ENCODE data around the gene THAP2. TPM values are rescaled to one million over a fixed set of nuclear protein-coding genes. Genes with fewer than 3 reads are reported as not detected.

THAP2 gene
- total RNA-seq, 1 experiment from 2014 or later, result 7.7 TPM

GRCh38 chr12:71645268-71645667 lies 18.8 kb upstream of the THAP2 start:
- TF ChIP-seq, protein P1, sequence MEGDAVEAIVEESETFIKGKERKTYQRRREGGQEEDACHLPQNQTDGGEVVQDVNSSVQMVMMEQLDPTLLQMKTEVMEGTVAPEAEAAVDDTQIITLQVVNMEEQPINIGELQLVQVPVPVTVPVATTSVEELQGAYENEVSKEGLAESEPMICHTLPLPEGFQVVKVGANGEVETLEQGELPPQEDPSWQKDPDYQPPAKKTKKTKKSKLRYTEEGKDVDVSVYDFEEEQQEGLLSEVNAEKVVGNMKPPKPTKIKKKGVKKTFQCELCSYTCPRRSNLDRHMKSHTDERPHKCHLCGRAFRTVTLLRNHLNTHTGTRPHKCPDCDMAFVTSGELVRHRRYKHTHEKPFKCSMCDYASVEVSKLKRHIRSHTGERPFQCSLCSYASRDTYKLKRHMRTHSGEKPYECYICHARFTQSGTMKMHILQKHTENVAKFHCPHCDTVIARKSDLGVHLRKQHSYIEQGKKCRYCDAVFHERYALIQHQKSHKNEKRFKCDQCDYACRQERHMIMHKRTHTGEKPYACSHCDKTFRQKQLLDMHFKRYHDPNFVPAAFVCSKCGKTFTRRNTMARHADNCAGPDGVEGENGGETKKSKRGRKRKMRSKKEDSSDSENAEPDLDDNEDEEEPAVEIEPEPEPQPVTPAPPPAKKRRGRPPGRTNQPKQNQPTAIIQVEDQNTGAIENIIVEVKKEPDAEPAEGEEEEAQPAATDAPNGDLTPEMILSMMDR (conservative IDR thresholded peaks at IDR 0.05; ENCODE audit: low read depth, low read length), result no peak
- TF ChIP-seq EZH2 (IDR thresholded peaks at IDR 0.05; ENCODE audit: borderline replicate concordance, low read depth, low read length, poor library complexity, severe bottlenecking), result no peak
- intact Hi-C loops (cut with micrococcal nuclease; ENCODE audit: unreplicated experiment), result no loop called here
- H3K27ac ChIP-seq (ENCODE audit: low read depth, low read length, poor library complexity, severe bottlenecking), result no peak overlapping the region
- H3K4me3 ChIP-seq (ENCODE audit: low read depth, low read length, poor library complexity, severe bottlenecking), result no peak overlapping the region
- no TSS peak for BruUV-seq (replicated peaks)
- CTCF ChIA-PET, result no interaction called here
- peaks cover 13% of the 10 kb centered on the region for H3K4me1 ChIP-seq (ENCODE audit: insufficient read depth, low read length, poor library complexity, severe bottlenecking)
- H3K27me3 ChIP-seq (replicated peaks; ENCODE audit: insufficient read depth, low read depth, low read length, poor library complexity), result no peaks in the 10 kb centered on the region
- H3K36me3 ChIP-seq (ENCODE audit: insufficient read depth, low read length, poor library complexity, severe bottlenecking), result peaks cover 69% of the 10 kb centered on the region
- POLR2A ChIA-PET (ENCODE audit: low non-redundant PET), result no interaction called here
- no peaks in the 10 kb centered on the region for H3K9me3 ChIP-seq (ENCODE audit: low read depth, low read length, poor library complexity, severe bottlenecking)
- DNase-seq (ENCODE audit: low spot score), result no peak

- BruUV-seq (replicated peaks), result no TSS peak
- POLR2A ChIA-PET (ENCODE audit: low non-redundant PET), result interaction anchor here (0.6 kb wide), 1 partner anchor 324 kb away, joined by 5 read pairs; no protein-coding TSS in a partner anchor
Observed at GRCh38 chr12:71646512-71646911, 17.6 kb upstream of the THAP2 start.

DNA sequence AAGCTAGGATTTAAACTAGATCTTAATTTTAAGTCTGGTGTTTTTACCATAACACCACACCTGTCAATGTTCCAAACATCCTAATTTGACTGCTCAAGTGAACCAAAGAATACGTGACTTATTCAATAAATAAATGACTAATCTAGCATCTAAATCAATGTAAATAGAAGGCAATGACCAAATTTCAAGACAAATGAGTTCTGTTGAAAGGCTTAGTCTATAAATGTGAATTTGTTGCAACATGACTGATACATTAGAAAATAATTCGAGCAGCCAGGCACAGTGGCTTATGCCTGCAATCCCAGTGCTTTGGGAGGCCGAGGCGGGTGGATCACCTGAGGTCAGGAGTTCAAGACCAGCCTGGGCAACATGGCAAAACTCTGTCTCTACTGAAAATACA lies 15.6 kb upstream of the THAP2 start:
- POLR2A ChIA-PET (ENCODE audit: low non-redundant PET), result interaction anchor here (0.6 kb wide), 1 partner anchor 12 kb away, joined by 11 read pairs; no protein-coding TSS in a partner anchor
- H3K36me3 ChIP-seq (ENCODE audit: insufficient read depth, low read length, poor library complexity, severe bottlenecking), result peaks cover 64% of the 10 kb centered on the region

More at GRCh38 chr12:71646512-71646911, 17.6 kb upstream of the THAP2 start:
- Histone ChIP-seq H3K4me3 (ENCODE audit: low read depth, low read length, poor library complexity, severe bottlenecking) (no peak overlapping the region), H3K4me1 (ENCODE audit: insufficient read depth, low read length, poor library complexity, severe bottlenecking) (peaks cover 13% of the 10 kb centered on the region), H3K27ac (ENCODE audit: low read depth, low read length, poor library complexity, severe bottlenecking) (no peak overlapping the region), H3K9me3 (ENCODE audit: low read depth, low read length, poor library complexity, severe bottlenecking) (no peaks in the 10 kb centered on the region), H3K27me3 (replicated peaks; ENCODE audit: insufficient read depth, low read depth, low read length, poor library complexity) (no peaks in the 10 kb centered on the region), H3K36me3 (ENCODE audit: insufficient read depth, low read length, poor library complexity, severe bottlenecking) (peaks cover 60% of the 10 kb centered on the region)
- TF ChIP-seq, protein P1 (conservative IDR thresholded peaks at IDR 0.05; ENCODE audit: low read depth, low read length), result no peak
- TF ChIP-seq EZH2 (IDR thresholded peaks at IDR 0.05; ENCODE audit: borderline replicate concordance, low read depth, low read length, poor library complexity, severe bottlenecking), result no peak
- CTCF ChIA-PET, result interaction anchor here (0.7 kb wide), 1 partner anchor 10 kb away, joined by 3 read pairs; no protein-coding TSS in a partner anchor
- intact Hi-C loops (cut with micrococcal nuclease; ENCODE audit: unreplicated experiment), result no loop called here
- no peak for DNase-seq (ENCODE audit: low spot score)

More for the DNA sequence above, 15.6 kb upstream of the THAP2 start:
- H3K4me1 ChIP-seq (ENCODE audit: insufficient read depth, low read length, poor library complexity, severe bottlenecking), result peaks cover 2% of the 10 kb centered on the region
- no peak overlapping the region for H3K4me3 ChIP-seq (ENCODE audit: low read depth, low read length, poor library complexity, severe bottlenecking)
- no peaks in the 10 kb centered on the region for H3K27me3 ChIP-seq (replicated peaks; ENCODE audit: insufficient read depth, low read depth, low read length, poor library complexity)
- peaks cover 7% of the 10 kb centered on the region for H3K9me3 ChIP-seq (ENCODE audit: low read depth, low read length, poor library complexity, severe bottlenecking)
- intact Hi-C loops (cut with micrococcal nuclease; ENCODE audit: unreplicated experiment), result no loop called here
- no TSS peak for BruUV-seq (replicated peaks)
- H3K27ac ChIP-seq (ENCODE audit: low read depth, low read length, poor library complexity, severe bottlenecking), result no peak overlapping the region
- DNase-seq (ENCODE audit: low spot score), result no peak
- CTCF ChIA-PET, result no interaction called here
- no peak for TF ChIP-seq EZH2 (IDR thresholded peaks at IDR 0.05; ENCODE audit: borderline replicate concordance, low read depth, low read length, poor library complexity, severe bottlenecking)
- TF ChIP-seq, protein P1 (conservative IDR thresholded peaks at IDR 0.05; ENCODE audit: low read depth, low read length), result no peak

Data from A673 (cell line).